HK-2 (cell line): ENCODE measurements around the gene RHD.
A peak's percentile ranks its signal among the peaks of the same experiment; 100 is the strongest.
"Not testable (repeated sequence)": the region's sequence is repeated elsewhere in the genome, so short reads cannot be mapped to it uniquely, and the experiment has no call there.

Source experiments
- DNase-seq: peaks from one replicate; pipeline ENCODE4 v3.0.0-alpha.2; 2018; ENCODE audit not compliant: unreplicated experiment

The RHD gene

GRCh38 chr1:25272238-25272637 lies at the start of gene RHD:
Gene RHD (plus strand): TSS chr1:25272509. CDS start chr1:25272548, 39 bp downstream.
- not testable (repeated sequence) for DNase-seq

DNA sequence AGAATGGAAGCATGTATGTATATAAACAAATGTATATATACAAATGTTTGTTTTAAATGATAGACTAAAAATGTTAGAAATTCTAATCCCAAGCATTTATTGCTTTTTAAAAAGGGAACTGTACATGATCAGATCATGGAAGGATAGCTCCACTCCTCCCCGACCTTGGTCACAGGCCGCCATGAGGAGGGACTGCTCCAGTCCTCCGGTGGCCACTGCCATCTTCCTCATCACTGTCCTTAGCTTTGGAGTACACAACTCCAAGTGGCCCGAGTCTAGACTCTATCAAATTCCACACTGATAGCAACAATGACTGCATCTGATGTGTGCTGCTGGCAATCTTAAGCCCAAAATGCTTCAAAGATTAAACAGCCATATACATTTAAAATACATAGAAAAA lies 49.7 kb upstream of the RHD start:
- DNase-seq = no peak

GRCh38 chr1:25223471-25223870 lies 48.8 kb upstream of the RHD start:
- no peak for DNase-seq

GRCh38 chr1:25232027-25232865 lies 40.1 kb upstream of the RHD start, which contains the start of gene SYF2:
Gene SYF2 (minus strand): TSS chr1:25232502. CDS start chr1:25232467, 35 bp downstream.
- DNase-seq = peak; percentile 85

DNA sequence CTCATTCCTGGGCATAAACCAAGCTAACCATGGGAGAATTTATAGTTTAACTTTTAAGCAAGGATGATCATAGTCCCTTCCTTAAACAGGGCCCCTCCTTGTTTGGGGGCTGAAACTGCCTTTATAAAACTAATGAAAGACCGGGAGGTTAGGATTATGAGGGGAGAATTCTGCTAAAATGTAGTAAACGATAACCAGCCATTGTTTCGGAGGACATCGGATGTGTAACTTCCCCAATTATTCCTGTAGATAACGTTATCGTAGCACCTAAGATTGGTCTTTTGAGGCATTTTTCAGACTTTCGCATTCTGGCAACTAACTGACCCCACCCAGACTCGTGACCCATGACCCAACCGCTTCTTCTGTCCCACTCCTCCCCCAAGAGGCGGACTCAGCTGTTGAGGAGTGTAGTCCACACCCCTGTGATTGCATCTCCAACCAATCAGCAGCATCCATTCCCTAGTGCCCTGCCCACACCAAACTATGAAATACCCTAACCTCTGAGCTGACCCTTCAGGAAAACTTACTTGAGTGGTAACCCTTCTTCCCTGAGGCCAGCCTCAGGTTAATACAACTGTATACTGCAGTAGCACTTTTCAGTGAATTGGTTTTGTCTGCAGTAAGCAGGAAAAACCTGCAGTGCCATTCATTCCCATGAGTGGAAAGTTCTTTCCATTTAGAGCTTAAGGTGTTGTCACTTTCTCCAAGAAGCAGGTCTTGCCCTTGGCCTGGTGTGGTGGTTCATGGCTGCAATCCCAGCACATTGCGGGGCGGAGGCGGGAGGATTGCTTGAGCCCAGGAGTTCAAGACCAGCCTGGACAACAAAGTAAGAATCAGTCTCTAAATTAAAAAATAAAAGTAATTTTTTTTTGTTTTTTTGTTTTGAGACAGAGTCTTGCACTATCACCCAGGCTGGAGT lies 39.2 kb upstream of the RHD start:
- peak; percentile 74 for DNase-seq

DNA sequence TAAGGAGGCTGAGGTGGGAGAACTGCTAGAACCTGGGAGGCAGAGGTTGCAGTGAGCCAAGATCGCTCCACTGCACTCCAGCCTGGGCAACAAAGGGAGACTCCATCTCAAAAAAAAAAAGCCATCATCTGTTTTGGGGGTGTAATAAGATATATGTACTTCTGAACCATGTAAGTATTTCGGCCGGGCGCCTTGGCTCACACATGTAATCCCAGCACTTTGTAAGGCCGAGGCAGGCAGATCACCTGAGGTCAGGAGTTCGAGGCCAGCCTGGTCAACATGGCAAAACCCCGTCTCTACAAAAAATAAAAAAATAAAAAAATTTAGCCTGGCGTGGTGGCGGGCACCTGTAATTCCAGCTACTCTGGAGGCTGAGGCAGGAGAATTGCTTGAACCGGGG lies 36.9 kb upstream of the RHD start:
- DNase-seq = not testable (repeated sequence)

DNA sequence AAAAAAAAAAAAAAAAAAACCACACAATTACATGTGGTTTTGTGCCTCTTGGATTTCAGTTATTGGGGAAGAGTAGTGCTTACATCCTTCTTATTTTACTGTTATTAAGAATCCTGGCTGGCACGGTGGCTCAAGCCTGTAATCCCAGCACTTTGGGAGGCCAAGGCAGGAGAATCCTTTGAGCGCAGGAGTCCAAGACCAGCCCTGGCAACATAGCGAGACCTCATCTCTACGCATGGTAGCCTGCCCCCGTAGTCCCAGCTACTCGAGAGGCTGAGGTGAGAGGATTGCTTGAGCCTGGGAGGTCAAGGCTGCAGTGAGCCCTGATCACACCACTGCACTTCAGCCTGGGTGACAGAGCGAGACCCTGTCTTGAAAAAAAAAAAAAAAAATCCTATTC lies 36.0 kb upstream of the RHD start:
- DNase-seq = not testable (repeated sequence)

DNA sequence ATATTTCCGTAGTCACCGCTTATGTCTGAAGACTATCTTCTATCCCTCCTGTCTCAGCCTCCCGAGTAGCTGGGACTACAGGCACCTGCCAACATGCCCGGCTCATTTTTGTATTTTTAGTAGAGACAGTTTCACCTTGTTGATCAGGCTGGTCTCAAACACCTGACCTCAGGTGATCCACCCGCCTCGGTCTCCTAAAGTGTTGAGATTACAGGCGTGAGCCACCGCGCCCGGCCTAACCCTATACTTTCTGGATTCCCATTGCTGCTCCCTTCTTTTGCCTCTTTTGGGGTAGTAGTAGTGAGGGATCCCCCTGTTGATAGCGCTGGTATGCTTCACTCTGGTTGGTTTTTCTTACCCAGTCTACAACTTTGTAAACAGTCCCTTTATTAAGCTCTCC lies 34.3 kb upstream of the RHD start:
- DNase-seq = no peak

DNA sequence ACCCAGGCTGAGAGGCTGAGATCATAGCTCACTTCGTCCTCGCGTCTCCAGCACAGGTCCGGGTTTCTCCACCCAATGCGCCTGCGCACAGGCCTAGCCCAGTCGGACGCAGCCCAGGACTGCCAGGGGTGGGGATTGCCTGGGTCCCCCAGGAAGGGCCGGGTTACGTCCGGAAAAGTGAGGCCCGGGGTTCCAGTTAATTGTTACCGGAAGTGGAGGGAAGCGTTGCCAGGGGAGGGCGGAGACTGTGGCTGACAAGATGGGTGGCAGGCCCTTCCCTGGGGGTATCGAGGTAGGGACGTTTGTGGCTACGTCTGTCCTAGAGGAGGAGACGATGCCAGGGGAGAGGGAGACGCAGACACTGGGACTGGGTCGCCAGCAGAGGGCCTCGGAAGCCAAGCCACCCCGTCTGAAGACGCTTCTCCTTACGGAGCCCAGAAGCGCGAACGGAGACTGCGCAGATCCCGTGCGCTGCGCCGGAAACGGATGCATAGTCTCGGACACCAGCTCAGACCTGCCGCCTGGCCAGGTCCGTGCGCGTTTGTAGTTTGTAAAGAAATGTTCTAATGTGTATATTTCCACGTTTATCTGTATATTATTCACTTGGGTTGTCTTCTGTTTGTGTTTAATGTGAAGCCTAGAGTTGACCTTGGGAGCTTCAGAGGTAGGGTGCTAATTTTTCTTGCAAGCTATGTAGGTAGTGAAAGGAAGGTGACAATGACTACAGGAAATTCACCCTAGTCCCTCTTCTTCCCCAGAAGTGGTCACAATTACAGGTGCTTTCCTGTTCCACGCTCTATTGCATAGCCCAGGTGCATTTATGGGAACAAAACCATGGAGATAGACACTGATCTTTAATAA lies 32.4 kb upstream of the RHD start:
- peak; percentile 94 for DNase-seq

GRCh38 chr1:25243907-25244306 lies 28.4 kb upstream of the RHD start:
- no peak for DNase-seq

GRCh38 chr1:25245393-25245792 lies 26.9 kb upstream of the RHD start:
- DNase-seq = no peak

DNA sequence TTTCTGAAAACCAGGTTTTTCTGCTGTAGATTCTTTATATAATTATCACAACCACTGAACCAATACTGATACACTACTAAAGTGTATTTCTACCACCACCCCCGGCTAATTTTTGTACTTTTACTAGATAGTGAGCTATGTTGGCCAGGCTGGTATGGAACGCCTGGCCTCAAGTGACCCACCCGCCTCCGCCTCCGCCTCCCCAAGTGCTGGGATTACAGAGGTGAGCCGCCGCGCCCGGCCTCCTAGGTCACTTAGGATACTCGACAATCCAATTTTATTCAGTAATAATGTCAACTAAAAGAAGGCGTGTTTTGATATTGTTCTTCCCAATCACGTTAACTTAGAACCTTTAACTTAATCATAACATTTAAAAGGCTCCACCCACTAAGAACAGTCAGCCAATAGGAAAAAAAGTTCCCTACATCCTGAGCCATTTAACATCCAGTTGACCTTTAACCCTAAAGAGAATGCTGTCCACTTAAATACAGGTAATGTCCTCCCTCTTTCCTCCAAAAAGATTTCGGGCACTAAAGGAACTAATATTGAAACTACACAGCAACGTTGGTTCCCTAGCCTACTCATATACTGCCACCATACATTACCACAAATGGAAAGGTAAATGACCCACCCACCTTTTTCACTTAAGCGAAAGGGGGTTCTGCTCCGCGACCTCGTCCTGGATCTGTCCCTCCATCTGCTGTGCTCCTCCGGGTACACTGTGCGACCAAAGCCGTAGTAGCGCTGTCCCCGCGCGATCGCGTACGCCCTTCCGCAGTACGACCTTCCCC lies 26.3 kb upstream of the RHD start:
- DNase-seq = no peak

DNA sequence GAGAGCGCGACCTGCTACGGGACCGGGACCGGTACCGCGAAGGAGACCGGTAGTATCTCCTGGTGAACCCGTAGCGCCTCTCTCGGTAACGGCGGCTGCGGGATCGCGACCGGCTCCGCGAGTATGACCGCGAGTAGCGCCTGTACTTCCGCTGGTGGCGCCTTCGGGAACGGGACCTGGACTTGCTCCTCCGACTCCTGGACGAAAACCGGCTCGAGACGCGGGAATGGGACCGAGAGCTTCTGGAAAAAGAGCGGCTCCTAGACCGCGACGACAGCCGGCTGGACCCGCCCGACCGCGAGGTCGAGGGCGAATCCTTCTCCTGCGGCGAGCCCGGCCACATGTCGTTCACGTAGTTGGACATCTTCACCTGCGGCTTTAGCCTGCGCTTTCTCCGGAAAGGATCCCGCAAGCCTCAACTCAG lies 25.7 kb upstream of the RHD start:
- no peak for DNase-seq

GRCh38 chr1:25247024-25247828 lies 25.1 kb upstream of the RHD start, which contains the start of gene RSRP1:
Gene RSRP1 (minus strand): TSS chr1:25247454. CDS start chr1:25246963, 491 bp downstream.
- peak; percentile 100 for DNase-seq

DNA sequence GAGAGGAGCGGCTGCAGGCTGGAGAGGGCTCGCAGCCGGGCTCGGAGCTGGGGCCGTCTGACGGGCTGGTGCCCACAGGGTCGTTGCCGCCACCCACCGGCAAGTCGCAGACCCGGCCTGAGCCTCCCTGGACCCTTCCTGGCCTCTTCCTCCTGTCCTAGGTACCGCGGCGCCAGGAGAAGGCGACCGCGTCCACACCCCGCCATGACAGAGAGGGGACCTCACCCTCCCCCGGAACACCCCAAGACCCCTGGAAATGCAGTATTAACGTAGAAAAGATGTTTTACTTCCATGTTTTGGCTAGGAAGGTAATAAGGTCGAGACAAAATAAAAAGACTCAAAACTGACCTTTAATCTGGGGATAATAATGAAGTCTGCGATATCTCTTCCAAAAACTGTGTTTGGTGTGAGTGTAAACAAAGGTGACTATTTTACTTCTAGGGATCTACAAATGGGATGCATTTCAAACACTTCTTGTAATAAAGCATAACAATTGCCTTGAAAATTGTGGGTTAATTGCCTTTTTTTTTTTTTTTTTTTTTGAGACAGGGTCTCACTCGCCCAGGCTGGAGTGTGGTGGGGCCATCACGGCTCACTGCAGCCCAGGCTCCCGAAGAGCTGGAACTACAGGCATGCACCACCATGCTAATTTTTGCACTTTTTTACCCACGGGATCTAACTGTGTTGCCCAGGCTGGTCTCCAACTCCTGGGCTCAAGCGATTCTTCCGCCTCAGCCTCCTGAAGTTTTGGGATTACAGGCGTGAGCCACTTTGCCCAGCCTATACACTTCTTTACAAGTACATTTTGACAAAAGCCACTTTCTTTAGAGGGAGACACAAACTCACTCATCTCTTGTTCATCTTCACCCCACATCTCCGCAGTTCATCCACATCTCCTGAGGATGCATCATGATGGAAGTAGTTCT lies 24.2 kb upstream of the RHD start:
- no peak for DNase-seq

DNA sequence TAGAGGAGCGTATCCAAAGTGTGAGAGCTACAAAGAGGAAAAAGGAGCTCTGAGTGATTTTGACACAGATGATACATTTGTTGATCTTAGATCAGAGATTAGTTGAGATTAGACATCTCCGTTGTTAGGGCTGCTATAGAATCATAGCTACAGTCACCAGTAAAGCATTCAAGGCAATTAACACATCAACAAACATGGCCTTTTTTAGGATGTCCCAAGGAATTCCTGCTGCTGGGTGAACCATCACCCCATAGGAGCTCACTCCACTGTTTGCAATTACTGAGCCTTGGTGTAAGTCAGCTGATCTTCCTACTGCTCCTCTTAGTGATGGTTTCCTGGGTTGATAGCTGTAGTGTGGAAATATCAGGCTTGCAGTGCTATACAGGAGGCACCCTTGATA lies 18.4 kb upstream of the RHD start:
- no peak for DNase-seq

DNA sequence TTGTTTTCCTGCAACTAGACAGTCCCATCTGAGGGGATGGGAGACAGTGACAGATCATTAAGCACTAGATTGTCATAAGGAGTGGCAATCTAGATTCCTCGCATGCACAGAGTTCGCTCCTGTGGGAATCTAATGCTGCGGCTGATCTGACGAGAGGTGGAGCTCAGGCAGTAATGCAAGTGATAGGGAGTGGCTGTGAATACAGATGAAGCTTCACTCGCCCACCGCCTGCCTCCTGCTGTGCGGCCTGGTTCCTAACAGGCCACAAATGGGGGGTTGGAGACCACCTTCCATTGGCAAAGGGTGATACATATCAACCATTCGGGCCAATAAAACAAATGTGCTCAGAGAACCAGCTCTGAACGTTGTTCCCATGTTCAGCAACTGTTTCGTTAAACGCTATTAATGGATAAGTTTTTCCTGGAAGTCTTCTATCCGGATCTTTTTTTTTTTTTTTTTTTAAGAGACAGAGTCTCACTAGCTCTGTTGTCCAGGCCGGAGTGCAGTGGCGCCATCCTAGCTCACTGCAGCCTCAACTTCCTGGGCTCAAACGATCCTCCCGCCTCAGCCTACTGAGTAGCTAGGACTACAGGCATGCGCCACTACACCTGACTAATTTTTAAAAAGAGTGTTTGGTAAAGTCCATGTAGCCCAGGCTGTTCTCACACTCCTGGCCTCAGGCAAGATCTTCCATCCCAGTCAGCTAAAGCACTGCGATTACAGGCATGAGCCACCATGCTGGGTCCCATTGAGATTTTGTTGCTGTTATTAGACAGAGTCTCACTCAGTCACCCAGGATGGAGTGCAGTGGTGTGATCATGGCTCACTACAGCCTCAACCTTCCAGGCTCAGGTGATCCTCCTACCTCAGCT lies 16.4 kb upstream of the RHD start:
- DNase-seq = no peak

DNA sequence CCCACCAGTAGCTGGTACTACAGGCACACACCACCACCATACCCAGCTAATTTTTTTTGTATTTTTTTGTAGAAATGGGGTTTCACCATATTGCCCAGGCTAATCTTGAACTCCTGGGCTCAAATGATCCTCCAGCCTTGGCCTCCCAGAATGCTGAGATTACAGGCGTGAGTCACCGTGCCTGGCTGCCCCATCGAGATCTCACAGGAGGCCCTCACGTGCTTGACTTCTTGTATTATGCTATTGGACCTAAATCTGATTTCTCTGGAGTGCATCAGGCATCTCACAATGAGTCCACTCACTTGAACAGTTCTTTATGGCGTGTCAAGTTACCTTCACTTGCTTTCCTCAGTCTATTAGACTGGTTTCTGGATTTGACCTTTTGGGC lies 15.7 kb upstream of the RHD start:
- no peak for DNase-seq
